ENCODE measurements around the gene NCK2.
"Not testable (repeated sequence)": the region's sequence is repeated elsewhere in the genome, so short reads cannot be mapped to it uniquely, and the experiment has no call there.

Gene NCK2

DNA sequence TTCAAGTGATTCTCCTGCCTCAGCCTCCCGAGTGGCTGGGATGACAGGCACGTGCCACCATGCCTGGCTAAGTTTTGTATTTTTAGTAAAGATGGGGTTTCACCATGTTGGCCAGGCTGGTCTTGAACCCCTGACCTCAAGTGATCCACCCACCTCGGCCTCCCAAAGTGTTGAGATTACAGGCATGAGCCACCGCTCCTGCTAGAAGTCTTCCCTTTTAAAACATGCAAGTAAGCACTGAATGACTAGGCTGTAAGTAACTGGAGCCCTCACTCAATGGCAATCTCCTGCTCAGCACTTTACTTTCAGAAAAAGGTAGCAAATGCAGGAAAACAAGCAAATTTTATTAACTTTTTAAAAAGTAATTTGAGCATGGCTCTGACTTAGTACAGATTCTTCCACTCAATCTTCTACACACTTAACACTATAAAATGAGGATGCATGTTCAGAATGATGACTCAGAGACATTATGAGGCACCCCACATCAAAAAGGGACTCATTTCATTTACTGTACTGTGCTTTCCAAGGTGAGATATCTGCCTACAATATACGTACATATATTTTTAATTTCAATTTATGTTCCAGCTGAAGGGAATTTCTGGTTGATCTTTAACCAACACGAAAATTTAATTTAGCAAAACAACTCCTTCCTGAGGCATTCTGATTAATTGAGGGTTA lies 6.6 kb upstream of the NCK2 start:
- DNase-seq: no peak

DNA sequence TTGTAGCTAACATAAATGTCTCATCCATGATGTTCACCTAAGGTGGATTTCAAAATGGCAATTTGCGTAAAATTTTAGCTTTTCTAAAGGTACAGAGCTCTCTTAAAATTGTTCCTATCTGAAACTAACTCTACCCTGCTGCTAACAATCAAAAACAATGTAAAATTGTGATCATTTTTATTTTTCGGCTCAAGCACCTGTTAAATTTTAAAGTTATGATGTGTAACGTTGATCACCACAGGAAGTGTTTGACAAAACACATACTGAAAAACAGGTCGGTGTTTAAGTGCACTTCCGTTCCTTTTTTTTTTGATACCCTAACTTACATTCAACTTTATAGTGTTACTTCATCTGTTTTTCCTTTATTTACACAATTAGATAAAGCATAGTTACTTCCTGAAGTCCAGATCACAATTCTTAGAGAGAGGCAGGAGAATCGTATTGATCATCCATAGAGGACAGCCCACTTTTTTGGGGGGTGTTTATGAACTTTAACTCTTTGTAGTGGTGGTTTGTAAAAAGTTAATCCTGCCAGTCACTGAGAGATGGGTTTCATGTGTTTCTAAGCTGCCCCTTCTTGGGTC lies 6.0 kb upstream of the NCK2 start:
- DNase-seq: no peak

- DNase-seq: no peak
Observed at GRCh38 chr2:105739426-105739825, 5.3 kb upstream of the NCK2 start.

DNA sequence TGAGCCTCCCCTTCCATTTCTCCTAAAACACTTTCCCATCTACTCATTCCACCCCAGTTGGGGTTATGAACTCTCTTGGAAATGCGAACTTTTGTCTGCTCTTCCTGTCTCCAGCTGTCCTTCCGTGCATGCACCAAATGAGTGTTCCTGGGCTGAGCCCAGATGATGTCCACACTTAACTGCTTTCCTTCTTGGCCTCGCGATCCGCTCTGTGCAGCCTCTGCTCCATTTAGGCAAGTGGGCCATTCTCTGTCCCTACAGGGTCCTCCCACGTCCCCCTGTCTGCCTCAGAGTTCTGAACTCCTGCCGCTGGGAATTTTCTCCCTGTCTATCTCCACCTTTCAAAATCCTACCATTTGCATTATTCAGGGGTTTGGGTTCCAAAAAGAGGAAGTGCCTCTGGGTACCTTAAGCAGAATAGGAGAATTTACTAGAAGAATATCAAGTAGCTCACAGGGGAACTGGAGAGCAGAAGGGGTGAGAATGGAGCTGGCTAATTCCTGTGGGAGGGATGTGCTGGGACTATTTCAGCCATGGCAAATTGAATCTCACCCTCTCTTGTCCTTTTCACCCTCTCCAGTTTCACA lies 4.7 kb upstream of the NCK2 start:
- no peak for DNase-seq

GRCh38 chr2:105741174-105741573 lies 3.5 kb upstream of the NCK2 start:
- DNase-seq: no peak

DNA sequence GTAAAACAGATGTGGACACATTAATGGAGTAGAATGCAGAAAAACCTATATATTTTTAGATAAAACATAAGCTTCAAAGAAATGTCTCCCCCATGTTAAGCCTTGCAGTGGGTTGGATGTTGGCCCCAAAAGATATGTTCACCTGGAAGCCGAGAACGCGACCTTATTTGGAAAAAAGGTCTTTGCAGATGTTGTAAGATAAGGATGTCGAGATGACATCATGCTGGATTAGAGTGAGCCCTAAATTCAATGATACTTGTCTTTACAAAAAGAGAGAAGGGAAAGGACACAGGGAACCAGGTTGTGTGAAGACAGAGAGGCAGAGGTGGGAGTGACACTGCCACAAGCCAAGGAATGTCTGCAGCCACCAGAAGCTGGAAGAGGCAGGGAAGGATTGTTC lies 3.1 kb upstream of the NCK2 start:
- no peak for DNase-seq

- DNase-seq: peak; percentile 50
Observed at GRCh38 chr2:105744091-105744908, 412 bp upstream of the NCK2 start.

DNA sequence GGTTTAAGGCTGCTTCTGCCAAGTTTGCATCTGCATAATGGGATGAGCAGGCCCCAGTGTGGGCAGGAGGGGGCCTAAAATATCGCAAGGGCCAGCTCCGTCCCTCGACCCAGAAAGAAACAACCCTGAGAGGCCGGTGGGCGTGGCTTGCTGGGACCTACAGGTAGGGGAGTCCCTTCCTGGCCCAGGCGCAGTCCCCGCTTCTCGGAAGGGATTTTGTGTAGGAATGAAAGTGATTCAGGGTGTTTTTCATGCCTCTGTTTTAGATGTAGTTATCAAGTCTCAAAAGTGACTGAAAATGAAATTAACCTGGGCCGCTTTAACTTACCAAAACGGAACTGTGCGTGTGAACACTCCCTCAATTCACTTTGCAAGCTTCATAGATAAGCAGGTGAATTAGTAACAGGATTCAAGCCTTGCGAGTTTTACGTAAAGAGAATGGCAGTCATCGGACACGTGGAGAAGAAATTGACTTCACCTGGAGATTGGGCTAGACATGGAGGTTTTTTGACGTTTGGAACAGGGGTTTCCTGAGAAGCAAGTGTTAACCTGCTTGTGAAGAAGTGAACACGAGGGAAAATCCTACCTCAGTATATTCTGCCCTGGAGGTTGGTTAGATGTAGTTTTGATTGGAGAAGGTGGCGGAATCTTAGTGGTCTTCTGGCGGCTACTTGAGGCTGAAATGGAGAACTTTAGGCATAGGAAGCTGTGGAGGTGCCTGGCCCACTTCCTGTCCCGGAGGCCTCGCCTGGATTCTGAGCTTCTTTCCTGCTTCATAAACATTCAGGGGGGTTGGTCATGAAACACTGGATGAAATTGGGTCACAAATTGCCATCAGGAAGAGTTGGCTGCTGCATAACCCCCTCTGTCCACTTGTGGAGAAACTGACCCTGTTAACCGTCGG lies 1.7 kb downstream of the NCK2 start:
- DNase-seq: no peak

DNA sequence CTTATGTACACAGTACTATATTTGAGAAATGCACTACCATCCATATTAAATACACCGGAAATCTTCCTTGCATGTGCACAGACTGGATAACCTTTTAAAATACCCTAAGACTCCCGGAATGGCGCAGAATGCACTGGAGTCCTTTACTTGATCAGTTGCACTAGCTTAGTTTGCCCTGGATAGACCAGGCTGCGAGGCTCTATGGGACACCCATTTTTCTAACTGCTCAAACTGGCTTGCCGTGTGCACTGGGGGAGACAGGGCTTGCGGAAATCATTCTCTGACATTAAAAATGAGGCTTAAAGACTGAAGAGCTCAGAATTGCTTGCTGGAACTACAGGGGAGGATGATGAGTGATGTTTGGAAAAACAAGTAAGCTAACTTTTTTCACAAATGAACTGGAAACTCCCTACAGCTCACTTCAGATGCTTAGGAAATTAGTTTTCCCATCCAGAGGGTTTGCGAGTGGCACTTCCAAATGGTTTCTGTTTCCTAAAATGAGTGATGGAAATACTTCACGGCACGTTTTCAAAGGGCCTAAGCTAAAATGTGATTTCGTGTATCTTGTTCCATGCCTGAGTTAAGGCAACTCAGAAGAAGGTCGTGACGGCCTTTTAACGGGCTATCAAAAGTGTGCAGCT lies 2.7 kb downstream of the NCK2 start:
- DNase-seq: no peak

GRCh38 chr2:105747991-105748390 lies 3.3 kb downstream of the NCK2 start:
- no peak for DNase-seq

- DNase-seq: no peak
Observed at GRCh38 chr2:105748566-105748965, 3.9 kb downstream of the NCK2 start.

DNA sequence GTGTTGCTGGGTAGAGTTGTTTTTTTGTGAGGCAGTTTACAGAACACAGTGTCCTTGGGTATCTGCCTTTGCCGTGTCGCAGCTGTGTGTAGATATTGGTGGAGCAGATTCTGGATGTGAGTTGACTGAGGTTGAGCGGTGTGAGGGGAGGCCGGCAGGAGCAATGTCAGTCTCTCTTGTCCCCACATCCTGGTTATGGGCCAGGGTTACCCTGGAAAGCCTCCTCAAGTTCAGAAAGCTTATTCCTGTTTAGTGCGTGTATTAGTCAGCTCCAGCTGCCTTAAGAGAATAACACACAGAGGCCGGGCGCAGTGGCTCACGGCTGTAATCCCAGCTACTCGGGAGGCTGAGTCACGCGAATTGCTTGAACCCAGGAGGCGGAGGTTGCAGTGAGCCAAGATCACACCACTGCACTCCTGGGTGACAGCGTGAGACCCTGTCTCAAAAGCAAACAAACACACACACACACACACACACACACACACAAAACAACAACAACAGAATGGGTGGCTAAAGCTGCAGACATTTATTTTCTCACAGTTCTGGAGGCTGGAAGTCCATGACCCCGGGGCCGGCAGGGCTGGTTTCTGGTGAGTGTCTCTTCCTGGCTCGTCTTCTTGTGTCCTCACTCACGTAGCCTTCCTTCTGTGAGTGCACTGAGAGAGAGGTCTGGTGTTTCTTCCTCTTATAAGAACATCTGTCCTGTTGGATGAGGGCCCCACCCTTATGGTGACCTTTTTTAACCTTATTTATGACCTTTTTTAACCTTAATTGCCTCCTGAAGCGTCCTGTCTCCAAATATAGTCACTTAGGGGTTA lies 5.1 kb downstream of the NCK2 start:
- no peak for DNase-seq

DNA sequence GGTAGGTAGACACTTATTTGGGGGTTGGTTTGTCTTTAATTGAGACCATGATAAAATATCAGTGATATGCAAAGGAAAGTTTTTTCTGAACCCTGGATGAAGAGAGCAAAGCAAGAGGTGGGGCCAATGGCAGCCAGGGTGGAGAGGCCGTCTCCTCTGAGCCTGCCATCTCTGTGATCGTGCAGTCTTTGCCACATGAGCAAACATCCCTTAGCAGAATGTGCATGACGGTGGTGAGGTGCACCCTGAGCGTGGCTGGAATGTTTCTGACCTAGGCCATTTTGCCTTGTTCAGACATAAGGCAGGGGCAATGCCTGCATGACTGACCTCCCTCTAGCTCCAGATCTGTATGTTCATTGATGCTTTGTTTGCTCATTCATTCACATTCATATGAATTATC lies 6.0 kb downstream of the NCK2 start:
- no peak for DNase-seq

- no peak for DNase-seq
Observed at GRCh38 chr2:105751272-105751671, 6.6 kb downstream of the NCK2 start.

GRCh38 chr2:105752691-105753358 lies 8.1 kb downstream of the NCK2 start:
- no peak for DNase-seq

DNA sequence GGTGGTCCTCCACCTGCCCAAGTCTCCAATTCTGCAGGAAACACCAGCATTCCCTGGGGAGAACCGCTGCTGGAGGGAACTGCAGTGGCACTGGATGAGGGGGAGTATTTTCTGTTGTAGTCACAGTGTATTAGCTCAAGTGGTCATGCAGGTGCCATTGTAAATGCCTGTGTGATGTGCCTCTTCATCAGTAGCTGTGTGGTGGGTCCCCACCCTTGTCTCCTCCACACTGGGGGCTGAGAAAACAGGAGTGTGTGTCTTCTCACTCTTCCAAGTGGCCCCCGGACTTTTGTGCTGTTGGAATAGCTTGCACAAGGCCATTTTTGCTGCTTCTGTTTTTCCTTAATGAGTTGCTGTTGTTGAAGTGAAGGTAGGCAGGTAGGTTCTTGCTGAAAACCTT lies 8.7 kb downstream of the NCK2 start:
- DNase-seq: no peak

GRCh38 chr2:105754011-105754410 lies 9.3 kb downstream of the NCK2 start:
- no peak for DNase-seq

- no peak for DNase-seq
Observed at GRCh38 chr2:105754994-105755393, 10.3 kb downstream of the NCK2 start.

DNA sequence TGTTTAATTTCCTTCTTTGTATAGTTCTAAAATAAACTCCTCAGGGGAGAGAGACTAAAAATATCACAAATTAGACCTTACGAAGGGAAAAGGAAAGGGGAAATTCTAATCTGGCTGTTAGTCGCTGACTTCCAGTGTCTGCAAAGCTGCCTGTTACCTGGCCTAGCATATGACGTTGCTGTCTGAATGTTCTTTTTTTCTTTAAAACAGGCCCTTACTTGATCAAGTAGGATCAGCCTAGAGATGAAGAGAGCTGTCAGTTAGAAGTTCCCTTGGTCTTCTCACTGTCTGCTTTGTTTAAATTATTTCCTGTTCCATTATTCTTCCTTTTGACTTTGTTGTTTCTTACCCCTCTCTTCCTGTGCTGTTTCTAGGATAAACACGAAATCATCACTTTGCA lies 11.2 kb downstream of the NCK2 start:
- DNase-seq: no peak

DNA sequence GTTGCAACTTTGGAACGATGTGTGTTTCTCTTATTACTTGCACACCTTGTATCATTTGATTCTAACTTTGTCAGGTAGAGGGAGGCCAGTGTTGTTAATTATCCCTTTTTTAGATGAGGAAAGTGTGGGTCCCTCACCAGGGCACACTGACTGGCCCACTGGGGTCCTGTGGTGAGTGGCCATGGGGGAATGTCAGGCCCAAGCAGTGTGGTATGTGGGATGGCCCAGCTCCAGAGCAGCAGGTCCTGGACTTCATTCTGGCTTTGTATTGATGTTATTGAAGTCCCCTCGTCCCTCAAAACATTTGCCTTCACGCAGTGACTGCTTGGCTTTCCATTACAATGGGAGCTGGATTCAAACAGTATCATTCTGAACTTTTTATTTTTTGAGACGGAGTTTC lies 11.7 kb downstream of the NCK2 start:
- no peak for DNase-seq

DNA sequence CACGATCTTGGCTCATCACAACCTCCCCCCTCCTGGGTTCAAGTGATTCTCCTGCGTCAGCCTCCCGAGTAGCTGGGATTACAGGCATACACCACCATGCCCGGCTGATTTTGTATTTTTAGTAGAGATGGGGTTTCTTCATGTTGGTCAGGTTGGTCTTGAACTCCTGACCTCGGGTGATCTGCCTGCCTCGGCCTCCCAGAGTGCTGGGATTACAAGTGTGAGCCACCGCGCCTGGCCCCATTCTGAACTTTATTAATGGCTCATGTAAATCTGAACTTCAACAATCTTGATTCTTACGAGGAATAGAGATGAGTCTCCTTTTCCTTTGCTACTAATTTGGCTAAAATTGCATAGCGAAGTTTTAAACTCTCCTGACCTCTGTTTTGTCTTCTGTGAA lies 12.2 kb downstream of the NCK2 start:
- DNase-seq: not testable (repeated sequence)
